ENCODE measurements around the gene SLC9A3.

Gene SLC9A3

DNA sequence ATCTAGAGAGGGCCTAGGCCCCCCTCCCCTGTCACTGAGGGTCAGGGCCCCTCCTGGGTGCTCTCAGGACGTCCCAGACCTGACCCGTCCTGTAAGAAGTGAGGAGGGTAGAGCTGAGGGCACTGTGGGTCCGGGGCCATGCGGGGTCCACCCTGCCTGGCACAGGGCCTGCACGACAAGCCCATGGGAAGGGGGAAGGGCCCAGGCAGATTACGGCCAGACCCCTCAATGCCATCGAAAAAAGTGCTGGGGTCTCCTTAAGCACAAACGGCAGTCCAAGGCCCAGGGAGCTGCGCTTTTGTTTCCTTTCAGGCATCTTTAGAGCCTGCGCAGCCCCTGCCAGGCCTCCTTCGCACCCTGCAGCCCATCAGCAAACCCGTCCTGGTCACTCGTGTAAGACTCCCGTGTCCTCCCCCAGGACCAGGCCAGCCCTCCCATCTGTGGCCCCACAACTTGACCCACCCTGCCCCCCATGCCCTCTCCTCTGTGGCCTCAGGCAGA lies 85.7 kb downstream of the SLC9A3 start:
- DNase-seq, result no peak

DNA sequence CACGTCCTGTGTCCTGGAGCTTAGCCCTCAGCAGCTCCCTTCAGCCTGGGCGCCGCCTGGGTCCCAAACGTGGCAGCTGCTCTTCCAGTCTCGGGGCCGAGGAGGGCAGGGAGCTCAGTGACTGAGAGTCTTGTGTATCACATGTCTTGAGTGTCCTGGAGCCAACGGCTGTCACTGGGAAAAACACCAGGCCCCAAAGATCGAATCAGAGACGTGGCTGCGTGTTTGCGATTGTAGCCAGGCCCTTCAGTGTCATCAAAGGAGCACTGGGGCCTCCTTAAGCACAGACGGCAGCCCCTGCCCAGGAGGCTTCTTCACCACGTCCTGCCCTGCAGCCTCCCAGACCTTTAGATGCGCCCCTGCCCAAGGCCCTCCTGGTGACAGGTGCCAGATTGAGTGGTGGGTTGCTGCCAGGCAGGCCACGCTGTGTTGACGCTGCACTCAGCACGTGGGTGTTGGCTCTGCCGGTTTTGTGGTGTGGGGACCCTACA lies 86.9 kb downstream of the SLC9A3 start:
- no peak for DNase-seq

DNA sequence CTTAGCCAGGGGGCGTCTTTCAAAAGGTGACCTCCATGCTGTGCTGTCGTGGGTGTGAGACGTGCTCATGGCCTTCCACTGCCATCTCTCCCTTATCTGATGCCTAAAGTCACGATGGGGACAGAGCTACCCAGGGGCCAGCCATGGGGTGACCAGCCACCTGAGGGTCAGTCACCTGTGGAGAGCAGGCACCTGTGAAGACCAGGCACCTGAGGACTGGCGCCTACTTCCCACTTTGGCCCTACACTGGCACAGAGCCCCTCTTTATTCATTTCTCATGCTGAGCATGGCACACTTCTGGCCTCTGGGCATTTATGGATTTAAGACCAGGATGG lies 87.6 kb downstream of the SLC9A3 start:
- no peak for DNase-seq

GRCh38 chr5:435961-436640 lies 88.1 kb downstream of the SLC9A3 start:
- DNase-seq, result no peak

DNA sequence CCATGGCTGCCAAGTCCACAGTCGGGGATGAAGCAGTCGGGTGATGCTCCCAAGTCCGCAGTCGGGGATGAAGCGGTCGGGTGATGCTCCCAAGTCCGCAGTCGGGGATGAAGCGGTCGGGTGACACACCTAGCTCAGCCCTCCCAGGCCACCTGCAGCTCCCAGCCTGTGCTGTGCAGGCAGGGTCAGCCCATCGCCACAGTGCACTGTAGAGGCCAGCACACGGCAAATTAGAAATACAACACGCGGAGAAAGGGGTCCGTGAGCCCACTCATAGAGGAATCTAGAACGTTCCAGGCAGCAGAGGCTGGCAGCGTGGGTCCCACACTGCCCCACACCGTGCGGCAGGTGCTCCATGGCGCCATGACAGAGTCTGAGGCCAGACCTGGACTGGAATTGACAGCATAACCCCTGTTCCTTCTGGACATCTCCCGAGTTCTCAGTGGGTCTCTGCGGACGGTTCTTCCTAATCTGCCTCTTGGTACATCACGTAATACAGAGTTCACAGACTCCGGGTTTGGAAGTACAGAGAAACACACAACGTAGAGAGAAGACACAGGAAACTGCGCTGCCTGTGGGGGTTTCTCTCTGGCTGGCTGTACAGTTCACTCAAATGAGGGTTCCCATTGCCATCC lies 89.0 kb downstream of the SLC9A3 start:
- no peak for DNase-seq

GRCh38 chr5:434443-435146 lies 89.7 kb downstream of the SLC9A3 start:
- DNase-seq, result no peak

DNA sequence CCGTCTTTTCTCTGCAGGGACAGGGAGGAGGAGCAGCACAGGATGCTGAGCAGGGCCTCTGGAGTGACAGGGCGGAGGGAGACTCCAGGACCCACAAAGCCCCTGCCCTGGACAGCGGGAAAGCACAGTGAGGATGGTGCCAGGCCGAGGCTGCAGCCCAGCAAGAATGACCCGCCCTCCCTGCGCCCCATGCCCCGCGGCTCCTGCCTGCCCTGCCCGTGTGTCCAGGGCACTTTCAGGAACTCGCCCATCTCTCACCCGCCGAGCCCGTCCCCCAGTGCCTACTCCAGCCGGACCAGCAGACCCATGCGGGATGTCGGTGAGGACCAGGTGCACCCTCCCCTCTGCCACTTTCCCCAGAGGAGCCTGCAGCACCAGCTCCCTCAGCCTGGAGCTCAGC lies 90.4 kb downstream of the SLC9A3 start:
- no peak for DNase-seq

DNA sequence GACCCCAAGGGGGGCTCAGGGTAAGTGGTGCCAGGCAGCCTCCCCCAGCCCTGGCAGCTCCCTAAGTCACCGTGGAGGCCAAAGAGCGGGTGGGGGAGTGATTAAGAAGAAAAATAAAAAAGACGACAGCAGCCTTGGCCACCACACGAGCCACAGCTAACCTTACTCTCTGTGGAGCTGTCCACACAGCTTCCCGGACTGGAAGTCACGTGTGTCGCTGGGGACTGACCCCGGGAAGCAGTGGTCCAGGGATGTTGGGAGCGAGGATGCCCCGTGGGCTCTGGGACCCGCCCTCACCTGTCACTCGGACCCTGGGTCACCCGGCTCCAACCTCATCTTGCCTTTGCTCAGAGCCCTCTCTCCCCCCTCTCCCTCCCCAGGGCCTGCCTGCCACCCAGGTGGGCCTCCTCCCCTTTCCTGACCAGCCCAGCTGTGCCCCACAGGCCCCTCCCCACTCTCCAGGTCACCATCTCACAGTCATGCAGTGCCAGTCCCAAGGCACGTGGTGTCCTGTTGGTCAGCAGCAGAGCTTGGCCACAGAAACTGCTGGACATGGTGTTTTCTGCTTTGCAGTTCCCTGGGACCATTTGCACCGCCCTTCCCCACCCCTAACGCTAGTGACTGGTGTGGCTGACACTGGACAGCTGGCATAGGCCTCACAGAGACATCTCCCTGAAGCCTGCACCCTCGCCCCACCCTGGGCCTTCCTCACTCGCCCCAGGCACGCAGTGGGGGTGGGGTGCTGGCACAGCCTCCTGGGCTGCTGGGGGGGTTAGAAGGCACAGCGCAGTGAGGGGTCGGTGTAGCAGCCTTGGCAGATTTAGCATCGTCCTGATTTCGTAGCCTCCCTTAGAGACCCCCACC lies 91.1 kb downstream of the SLC9A3 start:
- DNase-seq, result no peak

DNA sequence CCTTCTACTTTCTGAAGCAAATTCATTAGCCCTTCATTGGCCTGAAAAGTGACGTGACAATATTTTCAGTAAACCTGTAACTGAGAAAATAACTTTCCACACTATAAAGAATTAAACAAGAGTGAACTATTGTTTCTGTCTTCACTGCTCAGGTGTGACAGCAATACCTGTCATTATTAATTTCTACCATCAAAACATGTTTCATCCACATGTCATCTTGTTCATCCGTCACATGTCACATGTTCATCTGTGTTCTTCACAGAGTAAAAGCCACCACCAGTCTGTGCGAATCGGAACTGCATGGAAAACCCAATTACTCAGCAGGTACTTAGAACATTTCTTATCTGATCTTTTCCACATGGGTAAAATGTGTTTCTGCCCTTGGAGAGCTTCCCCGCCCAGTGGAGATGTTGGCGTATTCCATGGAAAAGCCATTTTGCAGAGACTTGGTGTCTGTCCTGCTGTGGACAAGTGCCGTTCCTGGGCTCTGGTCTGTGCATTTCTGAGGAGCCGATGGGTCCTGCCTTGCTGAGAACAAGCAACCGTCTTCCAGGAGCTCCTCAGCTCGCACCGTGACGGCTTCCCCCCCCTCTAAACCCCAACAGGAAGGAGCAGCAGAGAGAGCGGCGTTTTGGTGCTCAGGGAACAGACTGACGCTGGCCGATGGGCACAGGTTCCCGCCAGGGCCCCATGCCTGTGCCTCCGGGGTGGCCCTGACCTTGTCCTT lies 91.9 kb downstream of the SLC9A3 start:
- no peak for DNase-seq

DNA sequence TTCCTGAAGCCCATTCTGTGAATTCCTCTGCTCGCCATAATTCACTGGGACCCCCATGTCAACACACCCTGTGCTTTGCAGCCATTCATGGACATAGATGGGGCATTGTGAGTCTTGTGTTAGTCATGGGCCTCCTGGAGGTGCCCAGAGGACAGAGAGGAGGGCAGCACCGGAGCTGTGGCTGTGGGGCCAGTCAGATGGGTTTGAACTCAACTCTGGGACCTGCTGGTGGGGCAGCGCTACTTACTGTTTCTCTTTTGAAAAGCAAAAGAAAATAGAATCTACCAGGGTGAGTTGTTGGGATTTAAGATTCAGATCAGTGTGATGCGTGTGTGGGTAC lies 92.6 kb downstream of the SLC9A3 start:
- no peak for DNase-seq

DNA sequence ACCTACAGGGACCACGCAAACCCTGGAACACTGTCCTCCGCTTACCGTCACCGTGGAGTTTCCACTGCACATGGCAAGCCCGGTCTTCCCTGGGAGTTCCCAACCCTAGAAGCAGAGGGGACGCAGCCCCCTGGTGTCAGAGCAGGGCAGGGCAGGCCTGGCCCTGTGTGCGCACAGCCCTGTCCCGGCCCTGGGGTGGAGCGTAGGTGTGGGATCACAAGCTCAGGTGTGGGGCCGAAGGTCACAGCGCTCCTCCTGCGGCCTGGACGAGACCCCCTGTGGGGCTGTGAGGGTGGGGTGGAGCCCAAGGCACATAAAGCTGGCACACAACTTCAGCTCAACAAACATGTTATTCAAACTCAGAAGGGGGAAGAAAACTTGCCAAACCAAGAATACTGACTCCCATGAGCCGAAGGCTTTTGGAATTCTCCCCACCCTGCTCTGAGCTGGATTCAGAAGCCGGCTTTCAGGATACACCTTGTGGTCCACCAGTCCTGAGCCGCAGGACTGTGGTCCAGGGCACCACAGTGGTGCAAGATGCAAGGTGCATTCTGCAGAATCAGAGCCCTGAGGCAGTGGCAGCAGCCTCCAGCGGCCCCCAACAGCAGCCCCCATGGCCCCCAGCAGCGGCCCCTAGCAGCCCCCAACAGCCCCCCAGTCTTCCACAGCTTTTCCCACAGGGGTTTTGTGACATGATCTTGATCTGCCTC lies 93.1 kb downstream of the SLC9A3 start:
- no peak for DNase-seq

GRCh38 chr5:430214-430925 lies 93.9 kb downstream of the SLC9A3 start:
- no peak for DNase-seq

- no peak for DNase-seq
These were observed 94.6 kb downstream of the SLC9A3 start for GRCh38 chr5:429453-430188.

DNA sequence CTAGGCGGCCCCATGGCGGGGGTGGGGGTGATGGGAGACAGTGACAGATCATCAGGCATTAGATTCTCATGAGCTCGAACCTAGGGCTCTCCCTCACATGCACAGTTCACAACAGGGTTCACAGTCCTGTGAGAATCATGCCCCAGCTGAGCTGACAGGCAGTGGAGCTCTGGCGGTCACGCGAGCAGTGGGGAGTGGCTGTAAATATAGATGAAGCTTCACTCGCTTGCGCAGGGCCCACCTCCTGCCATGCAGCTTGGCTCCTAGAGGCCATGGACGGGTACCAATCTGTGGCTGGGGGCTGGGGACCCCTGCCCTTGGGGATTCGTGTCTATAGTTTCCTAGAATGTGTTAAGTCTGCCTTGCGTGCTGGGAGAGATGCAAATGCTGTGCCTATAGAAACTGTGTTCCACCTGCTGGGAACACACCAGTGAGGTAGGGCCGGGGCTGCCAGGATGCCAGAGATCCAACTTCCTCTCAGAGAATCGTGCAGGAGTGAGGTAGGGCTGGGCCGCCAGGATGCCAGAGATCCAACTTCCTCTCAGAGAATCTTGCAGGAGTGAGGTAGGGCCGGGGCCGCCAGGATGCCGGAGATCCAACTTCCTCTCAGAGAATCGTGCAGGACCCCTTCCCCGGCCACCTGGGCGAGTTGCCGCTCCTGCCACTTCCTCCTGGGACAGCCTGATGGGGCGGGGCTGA lies 95.3 kb downstream of the SLC9A3 start:
- no peak for DNase-seq

DNA sequence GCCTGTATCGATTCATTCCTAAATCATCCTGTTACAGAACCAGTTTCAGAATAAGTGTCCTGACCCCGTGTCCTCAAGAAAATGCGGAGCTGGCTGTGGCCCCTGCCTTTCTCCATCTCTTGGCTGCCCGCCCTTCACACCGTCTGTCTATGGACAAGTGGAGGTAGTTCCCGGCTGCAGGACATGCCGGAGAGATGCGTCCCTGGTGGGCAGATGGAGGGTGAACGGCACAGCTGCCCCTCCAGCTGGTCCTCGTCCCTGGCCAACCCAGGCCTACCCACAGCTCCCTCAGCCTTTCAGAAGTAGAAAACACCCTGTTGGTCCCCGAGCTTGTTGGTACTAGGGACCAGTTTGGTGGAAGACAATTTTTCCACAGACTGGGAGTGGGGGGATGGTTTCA lies 96.0 kb downstream of the SLC9A3 start:
- no peak for DNase-seq

DNA sequence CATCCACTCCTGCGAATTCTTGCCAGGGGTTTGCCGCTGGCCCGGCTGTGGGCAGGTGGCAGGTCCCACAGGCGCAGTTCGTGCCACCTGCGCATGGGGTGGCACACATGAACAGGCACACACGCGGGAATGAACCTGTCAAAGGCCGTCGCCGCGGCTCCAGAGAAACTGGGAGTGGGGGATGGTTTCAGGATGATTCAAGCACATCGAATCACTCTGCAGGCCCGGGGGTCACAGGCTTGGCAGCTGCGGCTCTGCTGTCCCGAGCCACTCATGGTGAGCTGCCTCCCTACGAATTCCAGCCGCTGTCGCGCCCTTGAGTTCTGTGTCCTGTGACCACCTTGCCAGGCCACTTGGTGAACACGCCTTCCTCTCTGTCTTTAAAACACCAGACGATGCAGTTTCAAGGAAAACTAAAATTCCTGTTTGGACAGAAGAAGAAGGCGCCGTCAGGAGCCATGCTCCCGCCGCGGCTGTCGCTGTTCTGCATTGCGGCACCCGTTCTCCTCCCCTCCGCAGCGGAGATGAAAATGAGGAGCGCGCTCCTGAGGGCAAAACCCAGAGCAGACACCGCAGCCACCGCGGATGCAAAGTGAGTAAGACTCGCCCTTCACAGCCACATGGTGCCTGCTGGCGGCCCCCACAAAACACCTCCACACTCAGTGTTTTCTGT lies 96.7 kb downstream of the SLC9A3 start:
- no peak for DNase-seq

GRCh38 chr5:426392-426976 lies 97.8 kb downstream of the SLC9A3 start:
- DNase-seq, result no peak

DNA sequence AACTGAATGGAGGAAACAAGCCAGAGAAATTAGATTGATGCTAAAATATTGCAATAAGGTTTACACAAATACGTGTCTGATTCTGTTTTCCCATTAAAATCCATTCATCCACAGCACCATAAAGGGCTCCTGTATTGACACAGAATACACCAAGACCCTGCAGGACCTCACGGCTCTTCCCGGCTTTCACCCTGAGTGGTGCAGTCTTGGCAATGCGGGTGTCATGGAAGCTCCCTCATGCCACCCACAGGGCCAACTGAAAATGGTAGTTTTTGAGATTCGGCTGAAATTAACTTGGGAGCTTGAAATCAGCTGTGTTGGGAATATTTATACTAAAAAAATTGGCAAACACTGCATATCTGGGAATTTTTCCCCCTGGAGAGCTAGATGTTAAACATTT lies 98.5 kb downstream of the SLC9A3 start:
- DNase-seq, result no peak

Measured in CD4-positive, alpha-beta T cell treated with Interleukin-4 for 4 hours (primary cell).